ENCODE measurements around the gene SPON1. TPM values are rescaled to one million over a fixed set of nuclear protein-coding genes. Genes with fewer than 3 reads are reported as not detected.
"Not testable (repeated sequence)": the region's sequence is repeated elsewhere in the genome, so short reads cannot be mapped to it uniquely, and the experiment has no call there.

Gene SPON1
- total RNA-seq, 1 experiment from 2014 or later = 6.4 TPM

- Mint-ChIP-seq H3K4me3 (no peak overlapping the region), H3K36me3 (no peaks in the 10 kb centered on the region), H3K4me1 (peaks cover 16% of the 10 kb centered on the region), H3K9me3 (no peaks in the 10 kb centered on the region), H3K27ac (no peak overlapping the region), H3K27me3 (ENCODE audit: low read depth) (peaks cover 2% of the 10 kb centered on the region)
- TF ChIP-seq ZNF232 (CRISPR knock-in tag; IDR thresholded peaks at IDR 0.05) = no peak
- no peak for TF ChIP-seq ZMAT4 (CRISPR knock-in tag; IDR thresholded peaks at IDR 0.05)
- no peak for TF ChIP-seq ZBTB21 (CRISPR knock-in tag; IDR thresholded peaks at IDR 0.05; ENCODE audit: borderline replicate concordance)
- TF ChIP-seq HMGXB4 (CRISPR knock-in tag; IDR thresholded peaks at IDR 0.05) = no peak
- no peak for TF ChIP-seq NFE2L1 (CRISPR knock-in tag; IDR thresholded peaks at IDR 0.05)
- no peak for TF ChIP-seq JUN (CRISPR knock-in tag; IDR thresholded peaks at IDR 0.05)
- TF ChIP-seq NR3C1 (CRISPR knock-in tag; conservative IDR thresholded peaks at IDR 0.05; ENCODE audit: low read depth) = no peak
- TF ChIP-seq TP53 (CRISPR knock-in tag; IDR thresholded peaks at IDR 0.05) = no peak
- TF ChIP-seq E2F1 (CRISPR knock-in tag; IDR thresholded peaks at IDR 0.05) = no peak
- TF ChIP-seq NR1H2 (CRISPR knock-in tag; IDR thresholded peaks at IDR 0.05) = no peak
- no peak for TF ChIP-seq STAT6 (CRISPR knock-in tag; conservative IDR thresholded peaks at IDR 0.05; ENCODE audit: low read depth)
- ChIA-PET CTCF (no interaction called here), POLR2A (no interaction called here)
- peak; percentile 100 for ATAC-seq
- peak; percentile 42 for DNase-seq (ENCODE audit: low spot score)
These were observed 66.9 kb downstream of the SPON1 start for GRCh38 chr11:14029440-14029839.

- Mint-ChIP-seq H3K4me1 (peaks cover 16% of the 10 kb centered on the region), H3K9me3 (no peaks in the 10 kb centered on the region), H3K4me3 (no peak overlapping the region), H3K27ac (no peak overlapping the region), H3K36me3 (no peaks in the 10 kb centered on the region), H3K27me3 (ENCODE audit: low read depth) (peaks cover 2% of the 10 kb centered on the region)
- ChIA-PET POLR2A (no interaction called here), CTCF (no interaction called here)
- peak; percentile 22; the same call in 1 of the 2 replicates for ATAC-seq
- TF ChIP-seq ATF1 (CRISPR knock-in tag; IDR thresholded peaks at IDR 0.05) (no peak), JAZF1 (CRISPR knock-in tag; IDR thresholded peaks at IDR 0.05) (no peak), ZNF232 (CRISPR knock-in tag; IDR thresholded peaks at IDR 0.05) (no peak), ZNF512 (CRISPR knock-in tag; IDR thresholded peaks at IDR 0.05; ENCODE audit: borderline replicate concordance) (no peak)
- DNase-seq (ENCODE audit: low spot score) = no peak
These were observed 67.7 kb downstream of the SPON1 start for GRCh38 chr11:14029971-14030920.

- CTCF ChIA-PET; H3K9me3 Mint-ChIP-seq; H3K36me3 Mint-ChIP-seq; DNase-seq (ENCODE audit: low spot score); POLR2A ChIA-PET; H3K4me1 Mint-ChIP-seq; ATAC-seq; H3K27ac Mint-ChIP-seq; H3K27me3 Mint-ChIP-seq (ENCODE audit: low read depth); H3K4me3 Mint-ChIP-seq: not testable (repeated sequence)
These were observed 73.0 kb downstream of the SPON1 start for GRCh38 chr11:14035526-14035925.
